Endothelial cell (in vitro differentiated cells): ENCODE data around the gene EIF2B1. TPM values are rescaled to one million over a fixed set of nuclear protein-coding genes. Genes with fewer than 3 reads are reported as not detected.

Experiments used
- DNase-seq: peaks from one replicate; pipeline ENCODE4 v3.0.0; 2021; ENCODE audit warnings: low spot score
- H3K27ac Mint-ChIP-seq: one replicate; pipeline ENCODE4 v1.8.0; 2021; ENCODE audit warnings: mixed read lengths, inconsistent platforms; ENCODE audit not compliant: unreplicated experiment
- H3K27me3 Mint-ChIP-seq: one replicate; pipeline ENCODE4 v1.8.0; 2021; ENCODE audit warnings: mild to moderate bottlenecking, moderate library complexity, mixed read lengths, inconsistent platforms; ENCODE audit not compliant: unreplicated experiment
- H3K36me3 Mint-ChIP-seq: one replicate; pipeline ENCODE4 v1.8.0; 2021; ENCODE audit warnings: mild to moderate bottlenecking, low read depth, mixed read lengths, inconsistent platforms; ENCODE audit not compliant: unreplicated experiment
- H3K4me1 Mint-ChIP-seq: one replicate; pipeline ENCODE4 v1.8.0; 2021; ENCODE audit warnings: mild to moderate bottlenecking, mixed read lengths, inconsistent platforms; ENCODE audit not compliant: unreplicated experiment
- H3K4me3 Mint-ChIP-seq: one replicate; pipeline ENCODE4 v1.8.0; 2021; ENCODE audit warnings: mild to moderate bottlenecking, mixed read lengths, inconsistent platforms; ENCODE audit not compliant: unreplicated experiment
- H3K9me3 Mint-ChIP-seq: one replicate; pipeline ENCODE4 v1.8.0; 2021; ENCODE audit warnings: mixed read lengths, inconsistent platforms; ENCODE audit not compliant: unreplicated experiment
- total RNA-seq: library from RNA; stranded (reverse); fragmentation: NEBNext Ultra II Directional; extraction: Animal tissue kit (Norgen Biotek cat#: 25700); gene quantifications from one replicate; pipeline ENCODE4 v1.2.1, GENCODE V29; 2021; ENCODE audit not compliant: unreplicated experiment
- TF ChIP-seq, protein P1 (sequence below): fragments of 200-600 bp; sonication (generic); IDR thresholded peaks from one replicate; pipeline ENCODE4 v1.5.0; 2021; ENCODE audit warnings: antibody characterized with exemption; ENCODE audit not compliant: unreplicated experiment

Gene EIF2B1
- total RNA-seq, 1 donor from 2014 or later: 52.0 TPM

DNA sequence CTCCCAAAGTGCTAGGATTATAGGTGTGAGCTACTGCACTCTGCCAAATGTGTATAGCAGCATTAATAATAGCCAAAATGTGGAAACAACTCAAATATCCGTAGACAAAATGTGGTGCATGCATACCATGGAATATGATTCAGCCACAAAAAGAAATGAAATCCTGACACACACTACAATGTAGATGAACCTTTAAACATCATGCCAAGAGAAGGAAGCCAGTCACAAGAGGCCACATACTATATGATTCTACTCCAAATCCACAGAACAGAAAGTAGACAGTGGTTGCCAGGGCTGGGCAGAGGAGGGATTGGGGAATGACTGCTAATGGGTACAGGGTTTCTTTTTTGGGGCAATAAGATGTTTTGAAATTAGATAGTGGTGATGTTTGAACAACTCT, 56.9 kb downstream of the EIF2B1 start:
- Mint-ChIP-seq H3K27ac (no peak overlapping the region), H3K9me3 (no peaks in the 10 kb centered on the region), H3K4me3 (no peak overlapping the region), H3K4me1 (no peaks in the 10 kb centered on the region), H3K36me3 (no peaks in the 10 kb centered on the region), H3K27me3 (no peaks in the 10 kb centered on the region)
- no peak for DNase-seq
- TF ChIP-seq, protein P1, sequence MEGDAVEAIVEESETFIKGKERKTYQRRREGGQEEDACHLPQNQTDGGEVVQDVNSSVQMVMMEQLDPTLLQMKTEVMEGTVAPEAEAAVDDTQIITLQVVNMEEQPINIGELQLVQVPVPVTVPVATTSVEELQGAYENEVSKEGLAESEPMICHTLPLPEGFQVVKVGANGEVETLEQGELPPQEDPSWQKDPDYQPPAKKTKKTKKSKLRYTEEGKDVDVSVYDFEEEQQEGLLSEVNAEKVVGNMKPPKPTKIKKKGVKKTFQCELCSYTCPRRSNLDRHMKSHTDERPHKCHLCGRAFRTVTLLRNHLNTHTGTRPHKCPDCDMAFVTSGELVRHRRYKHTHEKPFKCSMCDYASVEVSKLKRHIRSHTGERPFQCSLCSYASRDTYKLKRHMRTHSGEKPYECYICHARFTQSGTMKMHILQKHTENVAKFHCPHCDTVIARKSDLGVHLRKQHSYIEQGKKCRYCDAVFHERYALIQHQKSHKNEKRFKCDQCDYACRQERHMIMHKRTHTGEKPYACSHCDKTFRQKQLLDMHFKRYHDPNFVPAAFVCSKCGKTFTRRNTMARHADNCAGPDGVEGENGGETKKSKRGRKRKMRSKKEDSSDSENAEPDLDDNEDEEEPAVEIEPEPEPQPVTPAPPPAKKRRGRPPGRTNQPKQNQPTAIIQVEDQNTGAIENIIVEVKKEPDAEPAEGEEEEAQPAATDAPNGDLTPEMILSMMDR: no peak

DNA sequence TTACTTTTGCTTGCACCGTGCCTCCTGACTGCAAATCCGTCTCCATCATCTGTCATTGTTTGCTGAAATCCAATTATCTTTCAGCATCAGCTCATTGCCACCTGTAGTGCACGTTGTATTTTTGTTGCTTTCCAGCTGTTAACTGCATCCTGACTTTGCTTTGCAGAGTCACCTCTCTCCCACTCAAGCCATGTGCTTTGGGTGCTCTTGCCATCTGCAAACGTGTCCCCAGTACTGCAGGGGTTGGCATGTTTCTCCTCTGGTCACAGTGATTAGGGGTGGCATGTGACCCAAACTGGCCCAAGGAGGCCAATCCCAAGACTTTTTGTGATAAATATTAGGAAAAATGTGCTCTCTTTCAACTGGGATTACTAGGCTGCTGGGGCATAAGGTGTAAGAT, 59.6 kb downstream of the EIF2B1 start:
- Mint-ChIP-seq H3K9me3 (no peaks in the 10 kb centered on the region), H3K27ac (no peak overlapping the region), H3K4me1 (no peaks in the 10 kb centered on the region), H3K27me3 (no peaks in the 10 kb centered on the region), H3K36me3 (no peaks in the 10 kb centered on the region), H3K4me3 (no peak overlapping the region)
- TF ChIP-seq, protein P1: no peak
- DNase-seq: no peak

DNA sequence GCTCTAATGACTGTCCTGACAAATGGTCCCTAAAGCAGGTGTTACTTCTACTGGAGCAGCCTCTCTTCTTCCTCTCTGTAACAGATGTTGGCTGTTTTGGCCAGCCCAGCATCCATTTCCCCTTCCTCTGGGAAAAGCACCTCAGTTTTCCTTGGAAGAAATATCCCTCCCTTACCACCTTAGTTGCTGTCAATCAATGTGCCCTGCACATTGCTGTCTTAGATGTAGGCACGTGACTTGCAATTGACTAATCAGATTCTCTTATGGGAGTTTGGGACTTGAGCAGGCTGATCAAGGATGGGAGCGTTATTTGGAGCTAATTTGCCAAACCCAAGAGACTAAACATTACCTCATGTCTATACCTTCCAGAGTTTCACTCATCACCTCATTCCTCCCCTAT, 61.1 kb downstream of the EIF2B1 start:
- Mint-ChIP-seq H3K4me1 (no peaks in the 10 kb centered on the region), H3K9me3 (no peaks in the 10 kb centered on the region), H3K36me3 (no peaks in the 10 kb centered on the region), H3K27me3 (no peaks in the 10 kb centered on the region), H3K4me3 (no peak overlapping the region), H3K27ac (no peak overlapping the region)
- TF ChIP-seq, protein P1: no peak
- DNase-seq: no peak

DNA sequence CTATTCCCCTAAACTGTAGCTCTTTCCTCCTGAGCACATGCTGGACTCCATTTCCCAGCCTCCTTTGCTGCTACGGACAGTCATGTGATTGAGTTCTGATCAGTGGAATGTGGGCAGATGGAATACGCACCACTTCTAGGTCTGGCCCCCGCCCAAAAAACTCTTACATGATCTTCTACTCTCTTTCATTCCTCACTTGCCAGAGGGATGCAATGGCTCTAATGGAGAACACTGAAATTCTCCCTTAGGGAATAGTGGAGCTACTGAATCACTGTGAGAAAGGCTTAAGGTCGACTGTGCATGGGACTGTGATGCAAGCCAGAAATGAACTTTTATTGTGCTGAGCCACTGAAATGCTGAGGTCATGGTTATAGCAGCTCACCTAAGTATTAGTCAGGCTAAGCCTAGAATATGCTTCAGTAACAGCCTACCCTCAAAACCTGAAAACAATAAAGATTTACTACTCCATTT, 62.1 kb downstream of the EIF2B1 start:
- TF ChIP-seq, protein P1: no peak
- no peak overlapping the region for H3K4me3 Mint-ChIP-seq
- no peaks in the 10 kb centered on the region for H3K9me3 Mint-ChIP-seq
- no peaks in the 10 kb centered on the region for H3K36me3 Mint-ChIP-seq
- no peaks in the 10 kb centered on the region for H3K4me1 Mint-ChIP-seq
- H3K27ac Mint-ChIP-seq: no peak overlapping the region
- H3K27me3 Mint-ChIP-seq: no peaks in the 10 kb centered on the region
- DNase-seq: no peak

Other genes with a start within 250 kb of the EIF2B1 start
- gene KMT5A, start 249.6 kb downstream of the EIF2B1 start, total RNA-seq: 35.6 TPM
- gene RILPL2, start 197.0 kb downstream of the EIF2B1 start, total RNA-seq: 2.8 TPM
- 18.8 TPM for gene SNRNP35, start 175.5 kb downstream of the EIF2B1 start, total RNA-seq
- 19.8 TPM for gene RILPL1, start 100.0 kb downstream of the EIF2B1 start, total RNA-seq
- 167 TPM for gene TMED2, start 49.1 kb downstream of the EIF2B1 start, total RNA-seq
- gene DDX55, start 31.6 kb downstream of the EIF2B1 start, total RNA-seq: 16.8 TPM
- 23.1 TPM for gene GTF2H3, start 143 bp upstream of the EIF2B1 start, total RNA-seq
- 11.3 TPM for gene TCTN2, start 37.4 kb upstream of the EIF2B1 start, total RNA-seq
- gene ATP6V0A2, start 78.7 kb upstream of the EIF2B1 start, total RNA-seq: 52.4 TPM
- gene DNAH10, start 128.6 kb upstream of the EIF2B1 start, total RNA-seq: 1.2 TPM